ENCODE measurements around the gene ERC2.
"Not testable (repeated sequence)": the region's sequence is repeated elsewhere in the genome, so short reads cannot be mapped to it uniquely, and the experiment has no call there.

ERC2 gene

GRCh38 chr3:56089739-56090138 is 378.5 kb downstream of the ERC2 start:
- no peaks in the 10 kb centered on the region for H3K36me3 Mint-ChIP-seq (ENCODE audit: low read depth)
- H3K4me1 Mint-ChIP-seq (ENCODE audit: low read depth): no peaks in the 10 kb centered on the region
- H3K4me3 Mint-ChIP-seq: no peak overlapping the region
- no peak for DNase-seq
- peaks cover 6% of the 10 kb centered on the region for H3K9me3 Mint-ChIP-seq
- no peaks in the 10 kb centered on the region for H3K27me3 Mint-ChIP-seq
- H3K27ac Mint-ChIP-seq: no peak overlapping the region

GRCh38 chr3:56087451-56088053 is 380.7 kb downstream of the ERC2 start:
- Mint-ChIP-seq H3K36me3 (ENCODE audit: low read depth) (no peaks in the 10 kb centered on the region), H3K4me1 (ENCODE audit: low read depth) (no peaks in the 10 kb centered on the region), H3K9me3 (peaks cover 6% of the 10 kb centered on the region), H3K27ac (no peak overlapping the region), H3K4me3 (no peak overlapping the region), H3K27me3 (no peaks in the 10 kb centered on the region)
- no peak for DNase-seq

GRCh38 chr3:56086355-56086754 is 381.9 kb downstream of the ERC2 start:
- no peak overlapping the region for H3K27ac Mint-ChIP-seq
- H3K4me3 Mint-ChIP-seq: no peak overlapping the region
- H3K4me1 Mint-ChIP-seq (ENCODE audit: low read depth): no peaks in the 10 kb centered on the region
- no peaks in the 10 kb centered on the region for H3K36me3 Mint-ChIP-seq (ENCODE audit: low read depth)
- no peaks in the 10 kb centered on the region for H3K27me3 Mint-ChIP-seq
- no peak for DNase-seq
- H3K9me3 Mint-ChIP-seq: peaks cover 6% of the 10 kb centered on the region

GRCh38 chr3:56081246-56081645 is 387.0 kb downstream of the ERC2 start:
- Mint-ChIP-seq H3K36me3 (ENCODE audit: low read depth) (no peaks in the 10 kb centered on the region), H3K4me3 (no peak overlapping the region), H3K27ac (no peak overlapping the region), H3K4me1 (ENCODE audit: low read depth) (no peaks in the 10 kb centered on the region), H3K27me3 (no peaks in the 10 kb centered on the region), H3K9me3 (no peaks in the 10 kb centered on the region)
- no peak for DNase-seq

- DNase-seq: no peak
- Mint-ChIP-seq H3K27me3 (no peaks in the 10 kb centered on the region), H3K9me3 (no peaks in the 10 kb centered on the region), H3K4me3 (no peak overlapping the region), H3K27ac (no peak overlapping the region), H3K36me3 (ENCODE audit: low read depth) (no peaks in the 10 kb centered on the region), H3K4me1 (ENCODE audit: low read depth) (no peaks in the 10 kb centered on the region)
Observed at GRCh38 chr3:56076746-56077145, 391.5 kb downstream of the ERC2 start.

- Mint-ChIP-seq H3K4me3 (no peak overlapping the region), H3K9me3 (no peaks in the 10 kb centered on the region), H3K4me1 (ENCODE audit: low read depth) (no peaks in the 10 kb centered on the region), H3K27ac (no peak overlapping the region), H3K36me3 (ENCODE audit: low read depth) (no peaks in the 10 kb centered on the region), H3K27me3 (no peaks in the 10 kb centered on the region)
- no peak for DNase-seq
Observed at GRCh38 chr3:56075089-56075488, 393.2 kb downstream of the ERC2 start.

GRCh38 chr3:56069766-56070165 is 398.5 kb downstream of the ERC2 start:
- Mint-ChIP-seq H3K27ac (no peak overlapping the region), H3K4me3 (no peak overlapping the region), H3K27me3 (no peaks in the 10 kb centered on the region), H3K9me3 (peaks cover 3% of the 10 kb centered on the region), H3K36me3 (ENCODE audit: low read depth) (no peaks in the 10 kb centered on the region), H3K4me1 (ENCODE audit: low read depth) (no peaks in the 10 kb centered on the region)
- no peak for DNase-seq

- H3K9me3 Mint-ChIP-seq; H3K27ac Mint-ChIP-seq; DNase-seq; H3K36me3 Mint-ChIP-seq (ENCODE audit: low read depth); H3K4me1 Mint-ChIP-seq (ENCODE audit: low read depth); H3K4me3 Mint-ChIP-seq; H3K27me3 Mint-ChIP-seq: not testable (repeated sequence)
Observed at GRCh38 chr3:56066405-56066804, 401.9 kb downstream of the ERC2 start.

- Mint-ChIP-seq H3K36me3 (ENCODE audit: low read depth) (no peaks in the 10 kb centered on the region), H3K9me3 (peaks cover 3% of the 10 kb centered on the region), H3K27me3 (no peaks in the 10 kb centered on the region), H3K4me3 (no peak overlapping the region), H3K4me1 (ENCODE audit: low read depth) (no peaks in the 10 kb centered on the region), H3K27ac (no peak overlapping the region)
- DNase-seq: no peak
Observed at GRCh38 chr3:56064684-56065083, 403.6 kb downstream of the ERC2 start.

- no peak for DNase-seq
- Mint-ChIP-seq H3K9me3 (no peaks in the 10 kb centered on the region), H3K27me3 (no peaks in the 10 kb centered on the region), H3K4me3 (no peak overlapping the region), H3K36me3 (ENCODE audit: low read depth) (no peaks in the 10 kb centered on the region), H3K4me1 (ENCODE audit: low read depth) (no peaks in the 10 kb centered on the region), H3K27ac (no peak overlapping the region)
Observed at GRCh38 chr3:56061279-56061626, 407.0 kb downstream of the ERC2 start.

- no peaks in the 10 kb centered on the region for H3K27me3 Mint-ChIP-seq
- H3K9me3 Mint-ChIP-seq: no peaks in the 10 kb centered on the region
- no peaks in the 10 kb centered on the region for H3K36me3 Mint-ChIP-seq (ENCODE audit: low read depth)
- no peak overlapping the region for H3K27ac Mint-ChIP-seq
- DNase-seq: no peak
- H3K4me1 Mint-ChIP-seq (ENCODE audit: low read depth): no peaks in the 10 kb centered on the region
- no peak overlapping the region for H3K4me3 Mint-ChIP-seq
Observed at GRCh38 chr3:56060521-56061278, 407.6 kb downstream of the ERC2 start.

- Mint-ChIP-seq H3K27me3 (no peaks in the 10 kb centered on the region), H3K36me3 (ENCODE audit: low read depth) (no peaks in the 10 kb centered on the region), H3K27ac (no peak overlapping the region), H3K4me1 (ENCODE audit: low read depth) (no peaks in the 10 kb centered on the region), H3K4me3 (no peak overlapping the region), H3K9me3 (no peaks in the 10 kb centered on the region)
- no peak for DNase-seq
Observed at GRCh38 chr3:56059731-56060130, 408.5 kb downstream of the ERC2 start.

- Mint-ChIP-seq H3K36me3 (ENCODE audit: low read depth) (no peaks in the 10 kb centered on the region), H3K4me3 (no peak overlapping the region), H3K9me3 (no peaks in the 10 kb centered on the region), H3K27ac (no peak overlapping the region), H3K27me3 (no peaks in the 10 kb centered on the region), H3K4me1 (ENCODE audit: low read depth) (no peaks in the 10 kb centered on the region)
- DNase-seq: no peak
Observed at GRCh38 chr3:56055951-56056350, 412.3 kb downstream of the ERC2 start.

GRCh38 chr3:56055546-56055945 is 412.7 kb downstream of the ERC2 start:
- Mint-ChIP-seq H3K27me3 (no peaks in the 10 kb centered on the region), H3K9me3 (no peaks in the 10 kb centered on the region), H3K4me3 (no peak overlapping the region), H3K4me1 (ENCODE audit: low read depth) (no peaks in the 10 kb centered on the region), H3K27ac (no peak overlapping the region), H3K36me3 (ENCODE audit: low read depth) (no peaks in the 10 kb centered on the region)
- no peak for DNase-seq

GRCh38 chr3:56054844-56055243 is 413.4 kb downstream of the ERC2 start:
- Mint-ChIP-seq H3K4me3 (no peak overlapping the region), H3K4me1 (ENCODE audit: low read depth) (no peaks in the 10 kb centered on the region), H3K27me3 (no peaks in the 10 kb centered on the region), H3K36me3 (ENCODE audit: low read depth) (no peaks in the 10 kb centered on the region), H3K27ac (no peak overlapping the region), H3K9me3 (no peaks in the 10 kb centered on the region)
- DNase-seq: no peak

- no peak overlapping the region for H3K4me3 Mint-ChIP-seq
- no peak overlapping the region for H3K27ac Mint-ChIP-seq
- DNase-seq: no peak
- H3K9me3 Mint-ChIP-seq: no peaks in the 10 kb centered on the region
- no peaks in the 10 kb centered on the region for H3K36me3 Mint-ChIP-seq (ENCODE audit: low read depth)
- H3K27me3 Mint-ChIP-seq: no peaks in the 10 kb centered on the region
- H3K4me1 Mint-ChIP-seq (ENCODE audit: low read depth): no peaks in the 10 kb centered on the region
Observed at GRCh38 chr3:56053727-56054126, 414.5 kb downstream of the ERC2 start.

Measured in activated T-cell treated with anti-CD3 and anti-CD28 coated beads, Interleukin-2, amount 50 U/mL, for 24 hours (primary cell).